Ovary (tissue), 9 donors: ENCODE measurements around the gene UBR1. TPM values are rescaled to one million over a fixed set of nuclear protein-coding genes. Genes with fewer than 3 reads are reported as not detected.
A peak's percentile ranks its signal among the peaks of the same experiment; 100 is the strongest.

ENCODE experiments used
- DNase-seq, 5 donors: peaks; one replicate each; pipeline ENCODE4 v3.0.0-alpha.2; 2019 to 2020
- H3K27ac ChIP-seq, 2 donors: fragments of 200-600 bp; one replicate each; pipeline versions ENCODE4 v1.5.1 to v1.8.0; 2019 to 2022
- H3K27me3 ChIP-seq: fragments of 200-600 bp; one replicate; pipeline ENCODE4 v1.8.0; 2022
- H3K36me3 ChIP-seq: fragments of 200-600 bp; sonication (generic); one replicate; pipeline ENCODE4 v1.5.1; 2019
- H3K4me1 ChIP-seq: one replicate; pipeline ENCODE4 v1.8.1; 2013; ENCODE audit warnings: mild to moderate bottlenecking, moderate library complexity; ENCODE audit not compliant: insufficient read depth
- H3K4me3 ChIP-seq: fragments of 200-600 bp; sonication (generic); one replicate; pipeline ENCODE4 v1.5.1; 2017
- H3K9me3 ChIP-seq, 2 donors: fragments of 200-600 bp in 1 of 2; sonication (generic) in 1 of 2; one replicate each; pipeline versions ENCODE4 v1.5.1 to v1.8.1; 2013 to 2019; ENCODE audit warnings: mild to moderate bottlenecking in 1 of 2, moderate library complexity in 1 of 2
- CTCF ChIP-seq, 3 donors: fragments of 450-650 bp in 2 of 3; fragments of 200-600 bp in 1 of 3; IDR thresholded peaks; one replicate each; pipeline versions ENCODE4 v1.5.1 to v1.8.0; 2016 to 2022; ENCODE audit warnings: antibody characterized with exemption in 3 of 3, mild to moderate bottlenecking in 1 of 3
- EP300 ChIP-seq: sonication (generic); formaldehyde crosslinking; IDR thresholded peaks from one replicate; pipeline ENCODE4 v1.6.1; 2017; ENCODE audit warnings: antibody characterized with exemption
- POLR2A ChIP-seq: fragments of 450-650 bp; IDR thresholded peaks from one replicate; pipeline ENCODE4 v1.6.1; 2017; ENCODE audit warnings: antibody characterized with exemption, mild to moderate bottlenecking, moderate library complexity
- WGBS, 3 donors: extraction: QIAGEN DNeasy Blood & Tissue Kit in 1 of 3; methylation state at CpG; one replicate each; pipeline versions ENCODE4 v1.1.5 to v1.1.7; 2013 to 2017; 5-methylcytosine and 5-hydroxymethylcytosine counted together
- intact Hi-C, 4 donors: fragments of 100-400 bp; cut with DNase I; formaldehyde crosslinking; loops; one replicate each; pipeline versions ENCODE4 v1.11.0 to v1.15.1; 2022 to 2023
- polyA plus RNA-seq, 2 donors: library from polyadenylated mRNA; stranded (reverse); fragments of 200-250 nt in 1 of 2; fragments of 350-450 nt in 1 of 2; fragmentation: Illumina TruSeq in 1 of 2; extraction: RNeasy Lipid Tissue Mini Kit (QIAGEN cat#74804) in 1 of 2; gene quantifications; one replicate each; pipeline ENCODE4 v1.2.3, GENCODE V29; 2013 to 2014
- total RNA-seq, 7 donors: library from RNA; depleted of rRNA in 2 of 7; stranded (reverse); fragments of >200 nt in 2 of 7; fragmentation: NEBNext Ultra II Directional in 3 of 7; extraction: Animal tissue kit (Norgen Biotek cat#: 25700) in 3 of 7; gene quantifications; one replicate each; pipeline versions ENCODE4 v1.1.0 to v1.2.4, GENCODE V29; 2016 to 2023
- donor health status: DM: no; HTN: no; CAD: no; lungs with moderate emphysema.
- donor health status: DM: no; HTN: no; CAD: no.
- donor health status: Bipolar disorder and iron deficiency.
- donor health status: DM: yes; HTN: yes; CAD: no.
- donor health status: DM: no; HTN: no; CAD: no.
- donor health status: DM: yes; HTN: yes; CAD: no.

Gene UBR1
- total and polyA plus RNA-seq, 9 donors: 7.5 to 34.1 (median 26.8) TPM

DNA sequence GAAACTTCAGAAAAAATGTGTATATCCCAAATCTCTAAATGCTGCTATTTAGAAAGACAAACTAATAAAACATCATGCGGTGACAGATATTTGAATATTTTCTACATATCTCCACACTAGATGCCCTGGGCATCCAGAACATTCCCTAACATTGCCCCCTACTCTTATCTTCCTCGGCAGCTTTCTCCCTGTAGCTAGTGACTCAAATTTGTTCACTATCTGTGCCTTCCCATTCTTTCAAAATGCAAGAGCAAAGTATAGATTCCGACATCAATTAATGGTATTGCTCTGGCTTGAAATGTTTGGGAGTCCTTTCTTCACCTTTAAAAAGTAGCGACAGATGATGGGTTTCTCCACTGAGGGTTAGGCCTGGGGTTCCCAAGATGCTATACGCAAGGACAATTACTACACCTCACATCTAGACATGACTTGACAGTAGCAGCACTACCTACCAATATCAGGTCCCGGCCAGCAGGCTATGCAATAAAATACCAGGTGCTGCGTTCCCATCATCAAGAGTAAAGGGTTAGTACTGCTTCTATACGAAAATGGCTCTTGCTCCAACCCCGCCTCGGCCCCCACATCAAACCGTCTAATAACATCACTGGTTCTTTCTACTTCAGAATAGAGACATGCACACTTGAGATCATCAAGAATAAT is 631 bp downstream of the UBR1 start:
- peak overlapping the region; percentile 85 for H3K4me3 ChIP-seq
- intact Hi-C loops: no loop called here
- 7 to 9% (median 8%) methylated on average over 11 of the region's 11 CpGs for WGBS, 3 donors
- H3K9me3 ChIP-seq: no peaks in the 10 kb centered on the region
- peak in 1 of 5 donors; percentile 27 for DNase-seq
- H3K36me3 ChIP-seq: no peaks in the 10 kb centered on the region
- TF ChIP-seq POLR2A (no peak), EP300 (no peak), CTCF (IDR thresholded peaks at IDR 0.05) (no peak)
- peaks cover 4% of the 10 kb centered on the region for H3K4me1 ChIP-seq
- H3K27ac ChIP-seq: peak overlapping the region in 1 of 2 donors; percentile 78
- H3K27me3 ChIP-seq: no peaks in the 10 kb centered on the region

GRCh38 chr15:43104426-43104825 is 1.4 kb downstream of the UBR1 start:
- H3K27ac ChIP-seq: no peak overlapping the region
- DNase-seq: no peak
- 56 to 68% (median 62%) methylated on average over 5 of the region's 5 CpGs for WGBS, 3 donors
- no peaks in the 10 kb centered on the region for H3K9me3 ChIP-seq
- no peaks in the 10 kb centered on the region for H3K27me3 ChIP-seq
- H3K4me1 ChIP-seq: peaks cover 4% of the 10 kb centered on the region
- no peaks in the 10 kb centered on the region for H3K36me3 ChIP-seq
- intact Hi-C loops: no loop called here
- no peak for TF ChIP-seq POLR2A
- no peak for TF ChIP-seq CTCF (IDR thresholded peaks at IDR 0.05)
- TF ChIP-seq EP300: no peak
- peak overlapping the region; percentile 85 for H3K4me3 ChIP-seq

GRCh38 chr15:43103907-43104306 is 1.9 kb downstream of the UBR1 start:
- Histone ChIP-seq H3K27me3 (no peaks in the 10 kb centered on the region), H3K27ac (no peak overlapping the region), H3K36me3 (no peaks in the 10 kb centered on the region), H3K9me3 (no peaks in the 10 kb centered on the region), H3K4me1 (peaks cover 4% of the 10 kb centered on the region), H3K4me3 (no peak overlapping the region)
- WGBS, 3 donors: 63 to 86% (median 71%) methylated on average over 1 of the region's 1 CpG
- no peak for TF ChIP-seq POLR2A
- no peak for TF ChIP-seq EP300
- no peak for TF ChIP-seq CTCF (IDR thresholded peaks at IDR 0.05)
- intact Hi-C loops: no loop called here
- no peak for DNase-seq

DNA sequence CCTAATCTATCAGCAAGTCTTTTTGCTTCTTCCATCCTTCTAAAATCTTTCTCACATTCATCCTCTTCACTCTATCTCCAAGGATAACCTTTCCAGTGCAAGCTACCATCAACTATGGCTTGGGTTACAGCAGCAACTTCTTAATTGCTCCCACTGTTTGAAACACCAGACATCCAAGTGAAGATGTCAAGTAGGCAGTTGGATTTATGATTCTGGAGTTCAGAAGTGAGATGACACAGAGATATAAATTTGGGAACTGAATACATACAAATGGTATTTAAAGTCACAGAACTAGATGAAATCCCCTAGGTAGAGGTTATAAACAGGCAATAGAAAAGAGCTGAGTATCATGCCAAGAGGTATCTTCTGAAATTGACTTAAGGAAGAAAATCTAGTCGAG is 3.7 kb downstream of the UBR1 start:
- peaks cover 4% of the 10 kb centered on the region for H3K4me1 ChIP-seq
- H3K27me3 ChIP-seq: no peaks in the 10 kb centered on the region
- no peak overlapping the region for H3K4me3 ChIP-seq
- 73 to 94% (median 77%) methylated on average over 1 of the region's 1 CpG for WGBS, 3 donors
- no peaks in the 10 kb centered on the region for H3K9me3 ChIP-seq
- H3K36me3 ChIP-seq: no peaks in the 10 kb centered on the region
- no peak for DNase-seq
- TF ChIP-seq EP300 (no peak), POLR2A (no peak), CTCF (IDR thresholded peaks at IDR 0.05) (no peak)
- intact Hi-C loops: no loop called here
- no peak overlapping the region for H3K27ac ChIP-seq
